HepG2 (cell line): Measurements from ENCODE around the gene AK9. TPM values are rescaled to one million over a fixed set of nuclear protein-coding genes. Genes with fewer than 3 reads are reported as not detected.

Experiments used
- ATF1 ChIP-seq: IDR thresholded peaks from 2 replicates; pipeline ENCODE4 v1.6.1; 2016; ENCODE audit warnings: mild to moderate bottlenecking, control low read depth
- ATF7-NPFF ChIP-seq: sonication (generic); formaldehyde crosslinking; IDR thresholded peaks from 2 replicates; pipeline ENCODE4 v1.8.1; 2023; ENCODE audit warnings: mild to moderate bottlenecking, low read depth, missing genetic modification reagents, moderate library complexity
- EEA1 ChIP-seq: sonication (generic); formaldehyde crosslinking; IDR thresholded peaks from 2 replicates; pipeline ENCODE4 v1.5.1; 2020; ENCODE audit warnings: mild to moderate bottlenecking, missing genetic modification reagents, borderline replicate concordance
- FOXA1 ChIP-seq, 2 experiments: fragments of 450-650 bp in 1 of 2; sonication (generic) in 1 of 2; formaldehyde crosslinking in 1 of 2; IDR thresholded peaks; 2 replicates each; pipeline versions ENCODE4 v1.4.0 to v1.6.1; 2016 to 2020; ENCODE audit warnings: missing genetic modification reagents in 1 of 2
- FOXO1 ChIP-seq: sonication (generic); formaldehyde crosslinking; IDR thresholded peaks from 2 replicates; pipeline ENCODE4 v1.4.0; 2020; ENCODE audit warnings: missing genetic modification reagents
- HDAC6 ChIP-seq: fragments of 200-600 bp; sonication (generic); IDR thresholded peaks from 2 replicates; pipeline ENCODE4 v1.7.0; 2017; ENCODE audit warnings: mild to moderate bottlenecking, antibody characterized with exemption, low read length, low read depth
- IKZF4 ChIP-seq: sonication (generic); formaldehyde crosslinking; IDR thresholded peaks from 2 replicates; pipeline ENCODE4 v1.5.1; 2020; ENCODE audit warnings: borderline replicate concordance, mild to moderate bottlenecking, low read depth, missing genetic modification reagents; ENCODE audit errors: not compliant biosample characterization
- MED1 ChIP-seq: sonication (generic); formaldehyde crosslinking; IDR thresholded peaks from 2 replicates; pipeline ENCODE4 v1.4.0; 2020; ENCODE audit warnings: missing genetic modification reagents
- MYNN ChIP-seq: sonication (generic); formaldehyde crosslinking; IDR thresholded peaks from 2 replicates; pipeline ENCODE4 v1.4.0; 2020; ENCODE audit warnings: mild to moderate bottlenecking, low read depth, missing genetic modification reagents
- POLR2G ChIP-seq: fragments of 200-400 bp; formaldehyde crosslinking; IDR thresholded peaks from 2 replicates; pipeline ENCODE4 v1.6.1; 2018; ENCODE audit warnings: mild to moderate bottlenecking, low read depth, low read length, moderate library complexity
- RAD51 ChIP-seq: fragments of 450-650 bp; IDR thresholded peaks from 2 replicates; pipeline ENCODE4 v1.6.1; 2016; ENCODE audit warnings: borderline replicate concordance
- SMARCE1 ChIP-seq: fragments of 450-650 bp; IDR thresholded peaks from 2 replicates; pipeline ENCODE4 v1.6.1; 2017; ENCODE audit warnings: borderline replicate concordance
- SP5 ChIP-seq: IDR thresholded peaks from 2 replicates; pipeline ENCODE4 v1.6.1; 2016; ENCODE audit warnings: low read depth, borderline replicate concordance
- XBP1 ChIP-seq: sonication (generic); formaldehyde crosslinking; IDR thresholded peaks from 2 replicates; pipeline ENCODE4 v1.5.0; 2020; ENCODE audit warnings: missing genetic modification reagents
- YEATS2 ChIP-seq: sonication (generic); formaldehyde crosslinking; IDR thresholded peaks from 2 replicates; pipeline ENCODE4 v1.4.0; 2020; ENCODE audit warnings: missing genetic modification reagents, borderline replicate concordance
- ZFYVE20 ChIP-seq: sonication (generic); formaldehyde crosslinking; IDR thresholded peaks from 2 replicates; pipeline ENCODE4 v1.8.0; 2023; ENCODE audit warnings: low read depth, mild to moderate bottlenecking, moderate library complexity, missing genetic modification reagents, borderline replicate concordance
- ZNF562 ChIP-seq: sonication (generic); formaldehyde crosslinking; IDR thresholded peaks from 2 replicates; pipeline ENCODE4 v1.8.0; 2022; ENCODE audit warnings: missing genetic modification reagents, borderline replicate concordance
- ZNF776 ChIP-seq: sonication (generic); formaldehyde crosslinking; IDR thresholded peaks from 2 replicates; pipeline ENCODE4 v1.4.0; 2020; ENCODE audit warnings: mild to moderate bottlenecking, missing genetic modification reagents
- ZNF816 ChIP-seq: sonication (generic); formaldehyde crosslinking; IDR thresholded peaks from 2 replicates; pipeline ENCODE4 v1.8.0; 2022; ENCODE audit warnings: missing genetic modification reagents, mild to moderate bottlenecking, borderline replicate concordance
- polyA plus RNA-seq, 8 experiments: library from polyadenylated mRNA; depleted of rRNA in 3 of 8; stranded (reverse) in 7 of 8; unstranded in 1 of 8; fragments of >200 nt; fragmentation: Illumina TruSeq in 4 of 8; extraction: Trizol in 4 of 8; gene quantifications; 2 replicates each; pipeline versions ENCODE4 v1.2.1 to v1.2.3, GENCODE V29; 2011 to 2016; ENCODE audit warnings: low read depth in 4 of 8, missing spikeins in 1 of 8, mixed read lengths in 1 of 8; ENCODE audit not compliant: insufficient read depth in 1 of 8
- total RNA-seq, 5 experiments: library from RNA; depleted of rRNA; stranded (reverse); fragments of >200 nt; fragmentation: Illumina TruSeq; extraction: Trizol; gene quantifications; 2 replicates each; pipeline ENCODE4 v1.2.3, GENCODE V29; 2016; ENCODE audit warnings: low read depth in 1 of 5
- TF ChIP-seq, protein P1 (sequence below): IDR thresholded peaks from 2 replicates; pipeline ENCODE4 v1.6.1; 2016; ENCODE audit warnings: missing compliant biosample characterization, missing genetic modification reagents, borderline replicate concordance
- TF ChIP-seq, protein P2 (sequence below): IDR thresholded peaks from 2 replicates; pipeline ENCODE4 v1.6.1; 2012; ENCODE audit warnings: low read length, improper control_type of control experiment
- TF ChIP-seq, protein P3 (sequence below): sonication (generic); formaldehyde crosslinking; IDR thresholded peaks from 2 replicates; pipeline ENCODE4 v1.4.0; 2020; ENCODE audit warnings: missing genetic modification reagents; ENCODE audit errors: not compliant biosample characterization
- TF ChIP-seq, protein P4 (sequence below): IDR thresholded peaks from 2 replicates; pipeline ENCODE4 v1.6.1; 2016; ENCODE audit warnings: mild to moderate bottlenecking, missing biosample characterization, missing genetic modification reagents
- TF ChIP-seq, protein P5 (sequence below): sonication (generic); formaldehyde crosslinking; IDR thresholded peaks from 2 replicates; pipeline ENCODE4 v1.8.1; 2023; ENCODE audit warnings: missing genetic modification reagents, mild to moderate bottlenecking, borderline replicate concordance

The AK9 gene
- total and polyA plus RNA-seq, 2 of the 13 experiments (the other 11 are each of a cell fraction or from before 2014, with no cell fraction given) = 3.2 to 4.8 TPM

DNA sequence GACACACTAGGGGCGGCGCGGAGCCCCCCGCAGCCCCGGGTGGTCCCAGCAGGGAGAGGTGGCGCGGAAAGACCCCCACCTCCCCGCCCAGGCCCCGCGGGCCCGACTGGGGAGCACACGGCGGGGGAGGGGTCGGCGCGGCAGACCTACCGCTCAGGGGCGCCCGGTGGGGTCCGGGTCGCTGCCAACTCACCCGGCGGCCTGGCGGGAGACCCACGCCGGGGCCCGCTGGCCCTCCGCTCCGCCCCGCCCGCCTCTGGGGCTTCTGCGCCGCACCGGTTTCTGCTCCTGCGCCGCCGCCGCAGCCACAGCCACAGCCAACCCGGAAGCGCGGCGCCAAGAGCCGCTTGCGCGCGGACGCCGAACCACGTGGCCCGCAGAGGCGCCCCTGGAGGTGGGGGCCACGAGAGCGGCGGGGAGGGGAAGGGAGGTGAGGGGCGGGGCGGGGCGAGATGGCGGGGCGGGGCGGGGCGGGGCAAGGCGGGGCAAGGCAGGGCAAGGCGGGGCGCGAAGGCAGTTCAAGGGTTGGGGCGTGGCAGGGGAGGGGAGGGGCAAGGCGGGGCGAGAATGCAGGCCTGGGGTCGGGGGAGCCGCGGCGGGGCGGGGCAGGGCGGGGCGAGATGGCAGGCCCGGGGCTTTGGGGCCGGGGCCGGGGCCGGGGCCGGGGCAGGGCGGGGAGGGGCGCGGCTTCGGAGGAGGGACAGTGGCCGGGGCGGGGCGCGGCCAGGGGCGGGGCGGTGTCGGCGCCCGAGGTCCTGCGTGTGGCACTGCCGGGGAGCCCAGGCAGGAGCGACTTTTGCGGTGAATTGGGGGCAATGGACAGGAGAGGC is 207.9 kb downstream of the AK9 start, which contains the start of gene ZBTB24 (continued):
- TF ChIP-seq IKZF4 (CRISPR knock-in tag) = no peak
- TF ChIP-seq MYNN (CRISPR knock-in tag) = no peak
- TF ChIP-seq, protein P1, sequence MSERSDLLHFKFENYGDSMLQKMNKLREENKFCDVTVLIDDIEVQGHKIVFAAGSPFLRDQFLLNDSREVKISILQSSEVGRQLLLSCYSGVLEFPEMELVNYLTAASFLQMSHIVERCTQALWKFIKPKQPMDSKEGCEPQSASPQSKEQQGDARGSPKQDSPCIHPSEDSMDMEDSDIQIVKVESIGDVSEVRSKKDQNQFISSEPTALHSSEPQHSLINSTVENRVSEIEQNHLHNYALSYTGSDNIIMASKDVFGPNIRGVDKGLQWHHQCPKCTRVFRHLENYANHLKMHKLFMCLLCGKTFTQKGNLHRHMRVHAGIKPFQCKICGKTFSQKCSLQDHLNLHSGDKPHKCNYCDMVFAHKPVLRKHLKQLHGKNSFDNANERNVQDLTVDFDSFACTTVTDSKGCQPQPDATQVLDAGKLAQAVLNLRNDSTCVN (CRISPR knock-in tag) = no peak
- TF ChIP-seq SMARCE1 = no peak
- no peak for TF ChIP-seq MED1 (CRISPR knock-in tag)
- no peak for TF ChIP-seq ZNF816 (CRISPR knock-in tag)
- TF ChIP-seq YEATS2 = no peak
- TF ChIP-seq ATF7-NPFF (CRISPR knock-in tag) = peak; percentile 62; the same call in 1 of the 2 replicates
- no peak for TF ChIP-seq HDAC6
- no peak for TF ChIP-seq ZFYVE20
- no peak for TF ChIP-seq FOXA1 (IDR thresholded peaks at IDR 0.05)
- TF ChIP-seq FOXA1 (CRISPR knock-in tag; IDR thresholded peaks at IDR 0.05) = no peak
- no peak for TF ChIP-seq ATF1
- TF ChIP-seq RAD51 = no peak
- TF ChIP-seq, protein P2, sequence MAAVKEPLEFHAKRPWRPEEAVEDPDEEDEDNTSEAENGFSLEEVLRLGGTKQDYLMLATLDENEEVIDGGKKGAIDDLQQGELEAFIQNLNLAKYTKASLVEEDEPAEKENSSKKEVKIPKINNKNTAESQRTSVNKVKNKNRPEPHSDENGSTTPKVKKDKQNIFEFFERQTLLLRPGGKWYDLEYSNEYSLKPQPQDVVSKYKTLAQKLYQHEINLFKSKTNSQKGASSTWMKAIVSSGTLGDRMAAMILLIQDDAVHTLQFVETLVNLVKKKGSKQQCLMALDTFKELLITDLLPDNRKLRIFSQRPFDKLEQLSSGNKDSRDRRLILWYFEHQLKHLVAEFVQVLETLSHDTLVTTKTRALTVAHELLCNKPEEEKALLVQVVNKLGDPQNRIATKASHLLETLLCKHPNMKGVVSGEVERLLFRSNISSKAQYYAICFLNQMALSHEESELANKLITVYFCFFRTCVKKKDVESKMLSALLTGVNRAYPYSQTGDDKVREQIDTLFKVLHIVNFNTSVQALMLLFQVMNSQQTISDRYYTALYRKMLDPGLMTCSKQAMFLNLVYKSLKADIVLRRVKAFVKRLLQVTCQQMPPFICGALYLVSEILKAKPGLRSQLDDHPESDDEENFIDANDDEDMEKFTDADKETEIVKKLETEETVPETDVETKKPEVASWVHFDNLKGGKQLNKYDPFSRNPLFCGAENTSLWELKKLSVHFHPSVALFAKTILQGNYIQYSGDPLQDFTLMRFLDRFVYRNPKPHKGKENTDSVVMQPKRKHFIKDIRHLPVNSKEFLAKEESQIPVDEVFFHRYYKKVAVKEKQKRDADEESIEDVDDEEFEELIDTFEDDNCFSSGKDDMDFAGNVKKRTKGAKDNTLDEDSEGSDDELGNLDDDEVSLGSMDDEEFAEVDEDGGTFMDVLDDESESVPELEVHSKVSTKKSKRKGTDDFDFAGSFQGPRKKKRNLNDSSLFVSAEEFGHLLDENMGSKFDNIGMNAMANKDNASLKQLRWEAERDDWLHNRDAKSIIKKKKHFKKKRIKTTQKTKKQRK = no peak
- TF ChIP-seq ZNF562 (CRISPR knock-in tag) = no peak
- TF ChIP-seq SP5 (CRISPR knock-in tag) = no peak
- no peak for TF ChIP-seq EEA1 (CRISPR knock-in tag)
- TF ChIP-seq, protein P3, sequence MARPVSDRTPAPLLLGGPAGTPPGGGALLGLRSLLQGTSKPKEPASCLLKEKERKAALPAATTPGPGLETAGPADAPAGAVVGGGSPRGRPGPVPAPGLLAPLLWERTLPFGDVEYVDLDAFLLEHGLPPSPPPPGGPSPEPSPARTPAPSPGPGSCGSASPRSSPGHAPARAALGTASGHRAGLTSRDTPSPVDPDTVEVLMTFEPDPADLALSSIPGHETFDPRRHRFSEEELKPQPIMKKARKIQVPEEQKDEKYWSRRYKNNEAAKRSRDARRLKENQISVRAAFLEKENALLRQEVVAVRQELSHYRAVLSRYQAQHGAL (CRISPR knock-in tag) = no peak
- peak; percentile 77 for TF ChIP-seq POLR2G
- TF ChIP-seq, protein P4, sequence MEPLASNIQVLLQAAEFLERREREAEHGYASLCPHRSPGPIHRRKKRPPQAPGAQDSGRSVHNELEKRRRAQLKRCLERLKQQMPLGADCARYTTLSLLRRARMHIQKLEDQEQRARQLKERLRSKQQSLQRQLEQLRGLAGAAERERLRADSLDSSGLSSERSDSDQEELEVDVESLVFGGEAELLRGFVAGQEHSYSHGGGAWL = peak; percentile 76
- TF ChIP-seq FOXO1 (CRISPR knock-in tag) = no peak
- peak; percentile 24; the same call in 1 of the 2 replicates for TF ChIP-seq ZNF776 (CRISPR knock-in tag)
- no peak for TF ChIP-seq XBP1 (CRISPR knock-in tag)
- TF ChIP-seq, protein P5, sequence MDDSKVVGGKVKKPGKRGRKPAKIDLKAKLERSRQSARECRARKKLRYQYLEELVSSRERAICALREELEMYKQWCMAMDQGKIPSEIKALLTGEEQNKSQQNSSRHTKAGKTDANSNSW (CRISPR knock-in tag) = no peak
